K562 (cell line): ENCODE measurements around the gene PYY. TPM values are rescaled to one million over a fixed set of nuclear protein-coding genes. Genes with fewer than 3 reads are reported as not detected.

ENCODE experiments used
- ATAC-seq: fragments of 200-7000 bp; cut with Tn5 transposase; 3 replicates; pipeline ENCODE4 v1.9.1; 2020; ENCODE audit warnings: moderate library complexity
- BruUV-seq: library from RNA; stranded (reverse); fragments of 400-500 nt; replicated peaks from 2 replicates; lab custom pipeline; 2021; lab: Mats Ljungman, UMichigan
- CTCF ChIA-PET: fragments of 300-600 bp; formaldehyde crosslinking; extraction: SDS; loops from one replicate; lab custom pipeline; 2021; ENCODE audit warnings: low intra/inter-chr PET ratio; lab: Yijun Ruan, JAX
- POLR2A ChIA-PET: fragments of 300-600, 350-650 bp; sonication (Branson Sonifier 250); formaldehyde crosslinking; extraction: SDS; loops from one replicate; lab custom pipeline; 2021; ENCODE audit warnings: antibody characterized with exemption, inconsistent platforms; lab: Yijun Ruan, JAX
- DNase-seq, 4 experiments: peaks; one replicate each; pipeline versions ENCODE4 v3.0.0 to v3.0.0-alpha.2; 2011 to 2018; ENCODE audit warnings: low spot score in 3 of 4, mixed read lengths in 3 of 4; ENCODE audit errors: extremely low read depth in 1 of 4
- FAIRE-seq: peaks from 2 replicates; lab custom pipeline; 2011; peaks lifted over from hg19 to GRCh38; lab: Jason Lieb, UNC
- H2AFZ ChIP-seq: 2 replicates; pipeline ENCODE4 v1.6.0; 2011; ENCODE audit warnings: low read depth, low read length, control low read depth, inconsistent platforms
- H3K27ac ChIP-seq: fragments of 200-600 bp; 3 replicates; pipeline ENCODE4 v1.8.0; 2011; ENCODE audit warnings: low read depth, mild to moderate bottlenecking, control low read depth, inconsistent platforms, low read length, moderate library complexity, mixed read lengths; ENCODE audit errors: extremely low read depth
- H3K27me3 ChIP-seq, 2 experiments: fragments of 300-600 bp in 1 of 2; 2 replicates in 1 of 2; 3 replicates in 1 of 2; pipeline versions ENCODE4 v1.6.0 to v1.8.0; 2011; ENCODE audit warnings: inconsistent platforms in 2 of 2, low read length in 2 of 2, mild to moderate bottlenecking in 1 of 2, mixed read lengths in 1 of 2, moderate library complexity in 1 of 2; ENCODE audit not compliant: control insufficient read depth in 2 of 2, insufficient read depth in 2 of 2
- H3K36me3 ChIP-seq: fragments of 300-600 bp; 3 replicates; pipeline ENCODE4 v1.8.0; 2011; ENCODE audit warnings: mild to moderate bottlenecking, low read length, inconsistent platforms; ENCODE audit not compliant: control insufficient read depth, insufficient read depth
- H3K4me1 ChIP-seq, 2 experiments: fragments of 200-600 bp in 1 of 2; replicated peaks in 1 of 2; 2 replicates in 1 of 2; 3 replicates in 1 of 2; pipeline versions ENCODE4 v1.5.1 to v1.8.0; 2011; ENCODE audit warnings: inconsistent platforms in 2 of 2, low read length in 2 of 2, mild to moderate bottlenecking in 1 of 2, mixed read lengths in 1 of 2, moderate library complexity in 1 of 2; ENCODE audit not compliant: control insufficient read depth in 2 of 2, insufficient read depth in 2 of 2
- H3K4me2 ChIP-seq: 2 replicates; pipeline ENCODE4 v1.6.1; 2011; ENCODE audit warnings: low read length, control low read depth, inconsistent platforms, mixed read lengths; ENCODE audit not compliant: insufficient read depth
- H3K4me3 ChIP-seq: fragments of 200-600 bp; sonication (generic), shearing (Covaris generic); 2 replicates; pipeline ENCODE4 v1.5.1; 2016; ENCODE audit warnings: control low read depth, inconsistent platforms
- H3K79me2 ChIP-seq: fragments of 200-600 bp; 3 replicates; pipeline ENCODE4 v1.8.0; 2011; ENCODE audit warnings: low read length, inconsistent platforms; ENCODE audit not compliant: control insufficient read depth, insufficient read depth
- H3K9ac ChIP-seq, 2 experiments: 2 replicates each; pipeline versions ENCODE4 v1.6.0 to v1.6.1; 2011; ENCODE audit warnings: low read depth in 2 of 2, low read length in 2 of 2, control low read depth in 1 of 2, inconsistent platforms in 1 of 2, mild to moderate bottlenecking in 1 of 2, mixed read lengths in 1 of 2; ENCODE audit not compliant: insufficient read depth in 1 of 2
- H3K9me1 ChIP-seq: one replicate; pipeline ENCODE4 v1.6.0; 2011; ENCODE audit warnings: inconsistent platforms, mild to moderate bottlenecking, low read length, moderate library complexity; ENCODE audit not compliant: control insufficient read depth, insufficient read depth
- H3K9me3 ChIP-seq: replicated peaks from 2 replicates; pipeline ENCODE4 v1.5.1; 2011; ENCODE audit warnings: low read depth, low read length, inconsistent platforms; ENCODE audit not compliant: control insufficient read depth, insufficient read depth
- H4K20me1 ChIP-seq: replicated peaks from 2 replicates; pipeline ENCODE4 v1.6.1; 2011; ENCODE audit warnings: low read length, inconsistent platforms, mixed read lengths; ENCODE audit not compliant: control insufficient read depth, insufficient read depth
- CC2D1A ChIP-seq: fragments of 450-650 bp; IDR thresholded peaks from 2 replicates; pipeline ENCODE4 v1.6.1; 2017; ENCODE audit warnings: mild to moderate bottlenecking
- HLTF ChIP-seq: fragments of 450-650 bp; IDR thresholded peaks from 2 replicates; pipeline ENCODE4 v1.6.1; 2016
- MIER1 ChIP-seq: fragments of 450-650 bp; IDR thresholded peaks from 2 replicates; pipeline ENCODE4 v1.6.1; 2016; ENCODE audit warnings: antibody characterized with exemption, mild to moderate bottlenecking, low read depth
- PML ChIP-seq: IDR thresholded peaks from 2 replicates; pipeline ENCODE4 v1.6.1; 2012; ENCODE audit warnings: low read length, inconsistent platforms
- ZFX ChIP-seq: sonication (generic); formaldehyde crosslinking; IDR thresholded peaks from 2 replicates; pipeline ENCODE4 v1.8.0; 2022; ENCODE audit warnings: mild to moderate bottlenecking, missing genetic modification reagents, moderate library complexity
- WGBS: fragments of 100-300 bp; shearing (Covaris generic); methylation state at CpG from one replicate; pipeline ENCODE4 v1.1.6; 2016; ENCODE audit warnings: low coverage, mixed read lengths; ENCODE audit not compliant: insufficient coverage; ENCODE audit errors: missing lambda C conversion rate; 5-methylcytosine and 5-hydroxymethylcytosine counted together
- in situ Hi-C: fragments of 300-500 bp; cut with MboI; formaldehyde crosslinking; loops from 4 replicates; pipeline ENCODE4 v1.15.0; 2018; ENCODE audit warnings: inconsistent platforms, mixed read lengths
- intact Hi-C: fragments of 100-400 bp; cut with micrococcal nuclease; formaldehyde crosslinking; loops from 2 replicates; pipeline ENCODE4 v1.14.2; 2022
- polyA plus RNA-seq, 8 experiments: library from polyadenylated mRNA; depleted of rRNA in 4 of 8; stranded (reverse) in 5 of 8; unstranded in 3 of 8; fragments of >200 nt; fragmentation: Nextera tagmentation in 2 of 8; fragmentation: Illumina TruSeq in 1 of 8; extraction: Ambion mirVana in 2 of 8; extraction: Trizol in 1 of 8; gene quantifications; 2 replicates each; pipeline versions ENCODE4 v1.2.1 to v1.2.3, GENCODE V29; 2011 to 2014; ENCODE audit warnings: inconsistent platforms in 1 of 8, missing spikeins in 1 of 8
- total RNA-seq, 7 experiments: library from RNA; depleted of rRNA in 6 of 7; stranded (reverse); fragments of >200 nt in 6 of 7; fragmentation: Illumina TruSeq in 2 of 7; extraction: Trizol in 2 of 7; gene quantifications; 2 replicates each; pipeline versions ENCODE4 v1.2.1 to v1.2.3, GENCODE V29; 2011 to 2021; ENCODE audit warnings: low replicate concordance in 1 of 7

PYY gene
- total and polyA plus RNA-seq, 9 of the 15 experiments (the other 6 are each of a cell fraction or from before 2014, with no cell fraction given), result not detected

DNA sequence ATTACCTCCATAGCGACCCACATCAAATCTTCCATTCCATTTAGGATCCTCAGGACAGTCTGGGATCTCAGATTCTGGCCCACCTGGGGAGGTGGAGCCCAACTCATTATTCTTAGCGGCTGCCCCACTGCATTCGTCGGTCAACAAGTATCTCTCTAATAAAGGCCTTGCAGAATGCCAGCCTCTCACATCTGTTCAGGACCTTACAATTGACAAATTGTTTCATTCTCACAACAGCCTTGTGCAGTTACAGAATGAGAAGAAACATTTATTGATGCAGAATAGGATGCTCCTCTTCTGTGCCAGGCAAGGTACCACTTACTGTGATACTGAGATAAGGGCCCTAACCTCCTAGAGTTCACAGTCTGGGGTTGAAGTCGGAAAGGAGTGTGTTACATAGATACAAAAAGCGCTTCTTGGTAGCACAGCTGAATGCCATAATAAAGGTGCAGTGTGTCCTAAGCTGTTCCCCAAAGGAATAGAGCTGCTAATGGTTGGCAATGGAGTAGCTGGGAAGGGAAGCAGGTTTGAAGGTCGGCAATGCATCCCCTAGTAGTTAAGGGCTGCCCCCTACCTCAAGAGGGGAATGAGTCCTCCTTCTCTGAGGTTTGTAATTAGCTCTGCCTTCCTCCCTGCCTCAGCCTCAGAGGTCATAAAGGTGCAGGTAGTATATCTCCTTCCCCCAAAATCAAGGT is 44.1 kb downstream of the PYY start:
- FAIRE-seq, result no peak
- POLR2A ChIA-PET, result interaction anchor here (0.6 to 1.9 kb wide), 4 partner anchors 8 to 149 kb away, joined by 3 to 6 read pairs (median 4); no protein-coding TSS in a partner anchor

More for the DNA sequence above, 44.1 kb downstream of the PYY start:
- Histone ChIP-seq H3K27me3 (peaks cover 27 to 66% of the 10 kb centered on the region in 2 experiments), H3K4me2 (no peak overlapping the region), H3K9me3 (no peaks in the 10 kb centered on the region), H2AFZ (no peak overlapping the region), H3K4me1 (peaks cover 0 to 23% of the 10 kb centered on the region in 2 experiments; a peak in 3 of 5 replicates), H3K9ac (no peak overlapping the region), H3K9me1 (no peaks in the 10 kb centered on the region), H3K79me2 (no peaks in the 10 kb centered on the region), H3K27ac (no peak overlapping the region), H4K20me1 (peaks cover 6% of the 10 kb centered on the region; the same call in 1 of the 2 replicates), H3K36me3 (no peaks in the 10 kb centered on the region), H3K4me3 (no peak overlapping the region)
- no peak for ATAC-seq
- in situ Hi-C loops, result no loop called here
- intact Hi-C loops, result no loop called here
- no TSS peak for BruUV-seq
- DNase-seq, result no peak
- CTCF ChIA-PET, result interaction anchor here (1.3 kb wide), 2 partner anchors 85 to 454 kb away, joined by 6 to 9 read pairs; partner anchors contain the start of gene FAM171A2
- WGBS, result 8% methylated on average over 7 of the region's 7 CpGs
- TF ChIP-seq MIER1 (no peak), HLTF (no peak), CC2D1A (no peak), ZFX (no peak), PML (no peak)
